NOMO-1 (cell line): ENCODE measurements around the gene RASGEF1B.

Source experiments
- DNase-seq, 2 experiments: peaks; one replicate each; lab custom pipeline; 2025; ENCODE audit not compliant: unreplicated experiment in 2 of 2; lab: John Stamatoyannopoulos, UW

Gene RASGEF1B

GRCh38 chr4:81404294-81404693 is 67.4 kb downstream of the RASGEF1B start:
- no peak for DNase-seq

GRCh38 chr4:81399306-81400086 is 72.2 kb downstream of the RASGEF1B start:
- no peak for DNase-seq

GRCh38 chr4:81398379-81398778 is 73.3 kb downstream of the RASGEF1B start:
- no peak for DNase-seq

DNA sequence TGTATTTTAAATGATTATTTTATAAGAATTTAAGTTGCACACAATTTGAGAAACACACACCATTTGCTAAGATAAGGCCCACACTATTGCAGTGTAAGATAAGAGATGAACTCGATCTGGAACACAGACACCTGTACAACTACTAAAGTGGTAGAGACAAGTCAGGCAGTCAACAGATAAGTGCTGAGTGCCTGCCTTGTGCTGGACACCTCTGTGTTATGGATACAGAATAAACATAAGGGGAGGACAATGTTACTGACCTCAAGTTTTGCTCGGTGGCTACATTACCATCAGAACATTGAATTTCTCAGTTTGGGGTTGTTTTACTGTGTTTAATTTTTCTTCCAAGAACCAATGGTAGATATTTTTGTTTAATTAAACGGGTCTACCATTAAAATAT is 74.1 kb downstream of the RASGEF1B start:
- no peak for DNase-seq

DNA sequence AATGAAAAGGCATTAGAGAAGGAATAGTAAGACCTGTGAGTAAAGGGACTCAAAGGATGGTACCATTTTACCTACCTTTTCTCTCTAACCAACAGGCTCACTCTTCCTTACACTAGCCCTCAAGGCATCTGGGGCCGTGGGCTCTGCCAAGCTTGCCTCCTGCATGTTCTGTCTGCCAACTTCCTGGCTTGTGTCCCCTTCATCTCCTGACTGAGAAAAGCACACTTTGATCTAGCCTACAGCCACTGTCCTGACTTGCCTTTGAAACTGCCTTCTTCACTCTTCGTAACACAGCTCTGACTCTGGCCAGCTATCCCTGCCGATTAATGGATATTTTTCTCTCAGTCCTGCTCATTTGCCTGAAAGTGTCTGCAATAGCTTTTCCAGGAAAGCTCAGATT is 76.5 kb downstream of the RASGEF1B start:
- no peak for DNase-seq

DNA sequence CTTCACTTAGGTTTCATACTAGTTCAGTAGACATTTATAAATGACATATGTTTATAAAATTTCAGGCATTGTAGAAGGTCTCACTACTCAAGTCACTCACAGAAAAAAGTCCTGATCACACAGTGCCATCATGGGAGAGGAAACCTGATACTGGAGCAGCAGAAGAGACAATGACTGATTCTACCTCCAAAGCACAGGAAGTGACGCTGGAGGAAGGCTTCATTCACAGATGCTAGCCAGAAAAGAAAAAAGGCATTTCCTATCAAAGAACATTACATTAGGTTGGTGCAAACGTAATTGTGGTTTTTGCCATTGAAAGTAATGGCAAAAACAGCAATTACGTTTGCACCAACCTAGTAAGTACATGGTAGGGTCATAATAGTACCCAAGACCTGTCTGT is 79.5 kb downstream of the RASGEF1B start:
- DNase-seq: no peak

- no peak for DNase-seq
Measured at GRCh38 chr4:81389720-81390119, 82.0 kb downstream of the RASGEF1B start.

GRCh38 chr4:81380437-81380836 is 91.3 kb downstream of the RASGEF1B start:
- no peak for DNase-seq

GRCh38 chr4:81378386-81378785 is 93.3 kb downstream of the RASGEF1B start:
- DNase-seq: no peak

GRCh38 chr4:81377191-81377590 is 94.5 kb downstream of the RASGEF1B start:
- DNase-seq: no peak

- no peak for DNase-seq
Measured at GRCh38 chr4:81376720-81377119, 95.0 kb downstream of the RASGEF1B start.
